ENCODE results near the gene L3MBTL4. TPM values are rescaled to one million over a fixed set of nuclear protein-coding genes. Genes with fewer than 3 reads are reported as not detected.

Gene L3MBTL4
- total RNA-seq (2021) (1.3 to 1.8 TPM (median 1.4 TPM) in 3 replicates), Bru-seq, nascent RNA (percentile 38 among the genes with signal in this experiment)
- long read RNA-seq, experiment 1, partial matches to known transcripts: 1 of 11 reads
- long read RNA-seq, experiment 1, other reads (novel, unspliced or antisense): 9 of 11 reads
- long read RNA-seq, experiment 2, partial matches to known transcripts: 0 of 1 reads
- long read RNA-seq, experiment 2, other reads (novel, unspliced or antisense): 1 of 1 reads
- long read RNA-seq, experiment 3, partial matches to known transcripts: 0 of 1 reads
- long read RNA-seq, experiment 3, other reads (novel, unspliced or antisense): 1 of 1 reads

- POLR2A ChIA-PET: no interaction called here
- Mint-ChIP-seq H3K27me3 (ENCODE audit: low read depth) (peaks cover 31% of the 10 kb centered on the region), H3K4me1 (peaks cover 12% of the 10 kb centered on the region), H3K9me3 (no peaks in the 10 kb centered on the region), H3K4me3 (peak within 1 kb of the TSS; percentile 92), H3K36me3 (no peaks in the 10 kb centered on the region), H3K27ac (peak within 1 kb of the TSS; percentile 54; the same call in 1 of the 2 replicates)
- CTCF ChIA-PET: interaction anchor here (0.5 to 1.3 kb wide), 5 partner anchors 13 to 372 kb away, joined by 3 to 8 read pairs (median 4); no protein-coding TSS in a partner anchor
- DNase-seq (ENCODE audit: low spot score) (peak; percentile 36), ATAC-seq (peak; percentile 54)
- TF ChIP-seq KAT7 (CRISPR knock-in tag; IDR thresholded peaks at IDR 0.05; ENCODE audit: borderline replicate concordance) (0 out of 2 replicates have a peak, but pooled peaks have one; percentile 27), EMX1 (CRISPR knock-in tag; IDR thresholded peaks at IDR 0.05) (no peak), ZNF423 (CRISPR knock-in tag; IDR thresholded peaks at IDR 0.05) (peak; percentile 66; the same call in 1 of the 2 replicates)
Observed at GRCh38 chr18:6414723-6415417, at the start of gene L3MBTL4. TSS of gene L3MBTL4 (minus strand) at chr18:6414911. CDS start at chr18:6311625, 103,286 bp downstream.

- no peak for ATAC-seq
- H3K4me1 Mint-ChIP-seq: peaks cover 7% of the 10 kb centered on the region
- H3K27ac Mint-ChIP-seq: no peak overlapping the region
- H3K27me3 Mint-ChIP-seq (ENCODE audit: low read depth): no peaks in the 10 kb centered on the region
- DNase-seq (ENCODE audit: low spot score): no peak
- H3K4me3 Mint-ChIP-seq: no peak overlapping the region
- no peaks in the 10 kb centered on the region for H3K36me3 Mint-ChIP-seq
- no peaks in the 10 kb centered on the region for H3K9me3 Mint-ChIP-seq
- ChIA-PET CTCF (no interaction called here), POLR2A (no interaction called here)
- no peak for TF ChIP-seq GABPB1 (CRISPR knock-in tag; IDR thresholded peaks at IDR 0.05)
- TF ChIP-seq FOXP4 (CRISPR knock-in tag; IDR thresholded peaks at IDR 0.05): no peak
- TF ChIP-seq ZNF317 (CRISPR knock-in tag; IDR thresholded peaks at IDR 0.05; ENCODE audit: borderline replicate concordance, low read depth): no peak
- TF ChIP-seq TP53 (CRISPR knock-in tag; IDR thresholded peaks at IDR 0.05): no peak
- no peak for TF ChIP-seq ZMAT4 (CRISPR knock-in tag; IDR thresholded peaks at IDR 0.05)
- no peak for TF ChIP-seq MAX (CRISPR knock-in tag; IDR thresholded peaks at IDR 0.05)
- no peak for TF ChIP-seq ZBTB43 (CRISPR knock-in tag; IDR thresholded peaks at IDR 0.05)
- TF ChIP-seq ZNF423 (CRISPR knock-in tag; IDR thresholded peaks at IDR 0.05): no peak
- TF ChIP-seq GTF2I (CRISPR knock-in tag; conservative IDR thresholded peaks at IDR 0.05): no peak
- TF ChIP-seq SMAD4 (CRISPR knock-in tag; IDR thresholded peaks at IDR 0.05): no peak
- no peak for TF ChIP-seq JUN (CRISPR knock-in tag; IDR thresholded peaks at IDR 0.05)
- TF ChIP-seq ZNF281 (CRISPR knock-in tag; IDR thresholded peaks at IDR 0.05): no peak
- TF ChIP-seq RORB (CRISPR knock-in tag; IDR thresholded peaks at IDR 0.05): no peak
- TF ChIP-seq CTCF (IDR thresholded peaks at IDR 0.05): no peak
- no peak for TF ChIP-seq USF2 (CRISPR knock-in tag; IDR thresholded peaks at IDR 0.05)
- TF ChIP-seq PRDM15 (CRISPR knock-in tag; IDR thresholded peaks at IDR 0.05): no peak
- TF ChIP-seq CREB1 (CRISPR knock-in tag; IDR thresholded peaks at IDR 0.05): no peak
- no peak for TF ChIP-seq FOXK1 (CRISPR knock-in tag; IDR thresholded peaks at IDR 0.05)
Observed at GRCh38 chr18:6452194-6452593, 37.5 kb upstream of the L3MBTL4 start.

Measured in WTC11 (cell line).